Activated T-cell treated with anti-CD3 and anti-CD28 coated beads for 4 hours (primary cell): ENCODE results near the gene TUBA8.
"Not testable (repeated sequence)": the region's sequence is repeated elsewhere in the genome, so short reads cannot be mapped to it uniquely, and the experiment has no call there.

Source experiments
- DNase-seq: peaks from one replicate; pipeline ENCODE4 v3.0.0-alpha.2; 2020

Gene TUBA8

GRCh38 chr22:18110194-18110953, at the start of gene TUBA8:
TSS of gene TUBA8 (plus strand) at chr22:18110809. CDS start at chr22:18110866, 57 bp downstream.
- DNase-seq, result peak; percentile 41

- no peak for DNase-seq
These were observed 48.2 kb upstream of the TUBA8 start for GRCh38 chr22:18062421-18062820.

- DNase-seq, result no peak
These were observed 47.3 kb upstream of the TUBA8 start for GRCh38 chr22:18063306-18063705.

GRCh38 chr22:18063715-18064114, 46.9 kb upstream of the TUBA8 start:
- not testable (repeated sequence) for DNase-seq

GRCh38 chr22:18064636-18065035, 46.0 kb upstream of the TUBA8 start:
- DNase-seq, result no peak

GRCh38 chr22:18065256-18065655, 45.4 kb upstream of the TUBA8 start:
- no peak for DNase-seq

GRCh38 chr22:18066181-18066859, 44.3 kb upstream of the TUBA8 start:
- DNase-seq, result no peak

- no peak for DNase-seq
These were observed 43.5 kb upstream of the TUBA8 start for GRCh38 chr22:18067121-18067520.

GRCh38 chr22:18067548-18068341, 42.9 kb upstream of the TUBA8 start:
- DNase-seq, result no peak

- no peak for DNase-seq
These were observed 42.1 kb upstream of the TUBA8 start for GRCh38 chr22:18068381-18068988.

- no peak for DNase-seq
These were observed 41.6 kb upstream of the TUBA8 start for GRCh38 chr22:18069041-18069440.

- no peak for DNase-seq
These were observed 40.6 kb upstream of the TUBA8 start for GRCh38 chr22:18070041-18070440.

- no peak for DNase-seq
These were observed 39.9 kb upstream of the TUBA8 start for GRCh38 chr22:18070556-18071306.

GRCh38 chr22:18071307-18071967, 39.2 kb upstream of the TUBA8 start:
- DNase-seq, result not testable (repeated sequence)

GRCh38 chr22:18071968-18072310, 38.7 kb upstream of the TUBA8 start:
- no peak for DNase-seq

- DNase-seq, result no peak
These were observed 37.1 kb upstream of the TUBA8 start for GRCh38 chr22:18073467-18073866.

GRCh38 chr22:18073927-18074326, 36.7 kb upstream of the TUBA8 start:
- not testable (repeated sequence) for DNase-seq

- DNase-seq, result no peak
These were observed 35.4 kb upstream of the TUBA8 start for GRCh38 chr22:18075101-18075719.

- no peak for DNase-seq
These were observed 34.7 kb upstream of the TUBA8 start for GRCh38 chr22:18075720-18076497.

- DNase-seq, result no peak
These were observed 33.4 kb upstream of the TUBA8 start for GRCh38 chr22:18077087-18077638.
